HG03442 (cell line): ENCODE results near the gene SV2B.

Source experiments
- ATAC-seq: cut with Tn5 transposase; IDR thresholded peaks from one replicate; pipeline ENCODE4 v1.9.1; 2021; ENCODE audit warnings: mild to moderate bottlenecking, moderate library complexity; ENCODE audit not compliant: unreplicated experiment

SV2B gene

GRCh38 chr15:91225741-91226140 lies 125.7 kb downstream of the SV2B start:
- no peak for ATAC-seq

- ATAC-seq, result no peak
These were observed 127.1 kb downstream of the SV2B start for GRCh38 chr15:91227117-91227516.

- no peak for ATAC-seq
These were observed 127.7 kb downstream of the SV2B start for GRCh38 chr15:91227766-91228165.

GRCh38 chr15:91228383-91228782 lies 128.3 kb downstream of the SV2B start:
- ATAC-seq, result no peak

GRCh38 chr15:91228890-91229289 lies 128.8 kb downstream of the SV2B start:
- no peak for ATAC-seq

- ATAC-seq, result no peak
These were observed 131.6 kb downstream of the SV2B start for GRCh38 chr15:91231703-91232102.

- ATAC-seq, result no peak
These were observed 134.7 kb downstream of the SV2B start for GRCh38 chr15:91234759-91235158.

GRCh38 chr15:91235376-91235775 lies 135.3 kb downstream of the SV2B start:
- no peak for ATAC-seq

- no peak for ATAC-seq
These were observed 137.4 kb downstream of the SV2B start for GRCh38 chr15:91237445-91237844.

- ATAC-seq, result no peak
These were observed 138.8 kb downstream of the SV2B start for GRCh38 chr15:91238644-91239425.

GRCh38 chr15:91243826-91244225 lies 143.8 kb downstream of the SV2B start:
- no peak for ATAC-seq

- ATAC-seq, result no peak
These were observed 144.9 kb downstream of the SV2B start for GRCh38 chr15:91244919-91245318.

- ATAC-seq, result no peak
These were observed 146.9 kb downstream of the SV2B start for GRCh38 chr15:91246998-91247397.

GRCh38 chr15:91249591-91249990 lies 149.5 kb downstream of the SV2B start:
- ATAC-seq, result no peak

GRCh38 chr15:91252322-91252721 lies 152.3 kb downstream of the SV2B start:
- no peak for ATAC-seq

- no peak for ATAC-seq
These were observed 152.7 kb downstream of the SV2B start for GRCh38 chr15:91252756-91253155.

GRCh38 chr15:91253605-91254004 lies 153.5 kb downstream of the SV2B start:
- ATAC-seq, result no peak

GRCh38 chr15:91254766-91255165 lies 154.7 kb downstream of the SV2B start:
- ATAC-seq, result no peak

- ATAC-seq, result no peak
These were observed 155.7 kb downstream of the SV2B start for GRCh38 chr15:91255670-91256192.

- no peak for ATAC-seq
These were observed 157.8 kb downstream of the SV2B start for GRCh38 chr15:91257746-91258414.

- no peak for ATAC-seq
These were observed 158.3 kb downstream of the SV2B start for GRCh38 chr15:91258415-91258759.

GRCh38 chr15:91259077-91259476 lies 159.0 kb downstream of the SV2B start:
- no peak for ATAC-seq
